HepG2 (cell line): ENCODE measurements around the gene PRKCZ.

ENCODE experiments used
- TF ChIP-seq, protein P1 (sequence below): sonication (generic); formaldehyde crosslinking; IDR thresholded peaks from 2 replicates; pipeline ENCODE4 v1.4.0; 2020; ENCODE audit warnings: missing genetic modification reagents
- TF ChIP-seq, protein P2 (sequence below): sonication (generic); formaldehyde crosslinking; IDR thresholded peaks from 2 replicates; pipeline ENCODE4 v1.5.0; 2020; ENCODE audit warnings: mild to moderate bottlenecking, missing genetic modification reagents, moderate library complexity
- TF ChIP-seq, protein P3 (sequence below): IDR thresholded peaks from 2 replicates; pipeline ENCODE4 v1.6.1; 2016; ENCODE audit warnings: missing compliant biosample characterization, missing genetic modification reagents, borderline replicate concordance
- TF ChIP-seq, protein P4 (sequence below): sonication (generic); formaldehyde crosslinking; IDR thresholded peaks from 2 replicates; pipeline ENCODE4 v1.4.0; 2020; ENCODE audit warnings: mild to moderate bottlenecking, low read depth, missing genetic modification reagents

DNA sequence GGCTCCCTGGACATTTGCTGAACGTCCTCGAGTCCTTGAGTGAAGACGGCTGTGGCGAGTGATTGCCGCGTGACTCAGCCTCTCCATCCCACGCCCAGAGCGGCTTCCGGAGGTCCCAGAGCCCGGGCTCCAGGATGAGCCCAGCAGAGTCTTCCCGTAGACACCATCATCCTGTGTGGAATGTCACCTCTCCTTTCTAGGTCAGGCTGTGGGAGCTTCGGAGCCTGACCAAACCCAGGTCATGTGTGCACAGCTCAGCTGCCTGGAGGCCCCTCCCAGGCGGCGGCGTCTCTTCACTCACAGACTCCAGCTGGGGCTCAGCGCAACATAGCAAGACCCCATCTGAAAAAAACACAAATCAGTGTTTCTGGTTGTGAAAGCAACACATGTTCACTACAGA, 38.2 kb downstream of the PRKCZ start:
- TF ChIP-seq, protein P1, sequence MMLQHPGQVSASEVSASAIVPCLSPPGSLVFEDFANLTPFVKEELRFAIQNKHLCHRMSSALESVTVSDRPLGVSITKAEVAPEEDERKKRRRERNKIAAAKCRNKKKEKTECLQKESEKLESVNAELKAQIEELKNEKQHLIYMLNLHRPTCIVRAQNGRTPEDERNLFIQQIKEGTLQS (CRISPR knock-in tag) = no peak
- TF ChIP-seq, protein P2, sequence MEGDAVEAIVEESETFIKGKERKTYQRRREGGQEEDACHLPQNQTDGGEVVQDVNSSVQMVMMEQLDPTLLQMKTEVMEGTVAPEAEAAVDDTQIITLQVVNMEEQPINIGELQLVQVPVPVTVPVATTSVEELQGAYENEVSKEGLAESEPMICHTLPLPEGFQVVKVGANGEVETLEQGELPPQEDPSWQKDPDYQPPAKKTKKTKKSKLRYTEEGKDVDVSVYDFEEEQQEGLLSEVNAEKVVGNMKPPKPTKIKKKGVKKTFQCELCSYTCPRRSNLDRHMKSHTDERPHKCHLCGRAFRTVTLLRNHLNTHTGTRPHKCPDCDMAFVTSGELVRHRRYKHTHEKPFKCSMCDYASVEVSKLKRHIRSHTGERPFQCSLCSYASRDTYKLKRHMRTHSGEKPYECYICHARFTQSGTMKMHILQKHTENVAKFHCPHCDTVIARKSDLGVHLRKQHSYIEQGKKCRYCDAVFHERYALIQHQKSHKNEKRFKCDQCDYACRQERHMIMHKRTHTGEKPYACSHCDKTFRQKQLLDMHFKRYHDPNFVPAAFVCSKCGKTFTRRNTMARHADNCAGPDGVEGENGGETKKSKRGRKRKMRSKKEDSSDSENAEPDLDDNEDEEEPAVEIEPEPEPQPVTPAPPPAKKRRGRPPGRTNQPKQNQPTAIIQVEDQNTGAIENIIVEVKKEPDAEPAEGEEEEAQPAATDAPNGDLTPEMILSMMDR = no peak
- TF ChIP-seq, protein P3, sequence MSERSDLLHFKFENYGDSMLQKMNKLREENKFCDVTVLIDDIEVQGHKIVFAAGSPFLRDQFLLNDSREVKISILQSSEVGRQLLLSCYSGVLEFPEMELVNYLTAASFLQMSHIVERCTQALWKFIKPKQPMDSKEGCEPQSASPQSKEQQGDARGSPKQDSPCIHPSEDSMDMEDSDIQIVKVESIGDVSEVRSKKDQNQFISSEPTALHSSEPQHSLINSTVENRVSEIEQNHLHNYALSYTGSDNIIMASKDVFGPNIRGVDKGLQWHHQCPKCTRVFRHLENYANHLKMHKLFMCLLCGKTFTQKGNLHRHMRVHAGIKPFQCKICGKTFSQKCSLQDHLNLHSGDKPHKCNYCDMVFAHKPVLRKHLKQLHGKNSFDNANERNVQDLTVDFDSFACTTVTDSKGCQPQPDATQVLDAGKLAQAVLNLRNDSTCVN (CRISPR knock-in tag) = no peak
- TF ChIP-seq, protein P4, sequence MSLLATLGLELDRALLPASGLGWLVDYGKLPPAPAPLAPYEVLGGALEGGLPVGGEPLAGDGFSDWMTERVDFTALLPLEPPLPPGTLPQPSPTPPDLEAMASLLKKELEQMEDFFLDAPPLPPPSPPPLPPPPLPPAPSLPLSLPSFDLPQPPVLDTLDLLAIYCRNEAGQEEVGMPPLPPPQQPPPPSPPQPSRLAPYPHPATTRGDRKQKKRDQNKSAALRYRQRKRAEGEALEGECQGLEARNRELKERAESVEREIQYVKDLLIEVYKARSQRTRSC (CRISPR knock-in tag) = no peak
